ENCODE data around the gene SSB. TPM values are rescaled to one million over a fixed set of nuclear protein-coding genes. Genes with fewer than 3 reads are reported as not detected.
"Not testable (repeated sequence)": the region's sequence is repeated elsewhere in the genome, so short reads cannot be mapped to it uniquely, and the experiment has no call there.

SSB gene
- total and polyA plus RNA-seq, 2 of the 4 experiments (the other 2 are of a cell fraction), result 41.2 to 75.5 TPM

DNA sequence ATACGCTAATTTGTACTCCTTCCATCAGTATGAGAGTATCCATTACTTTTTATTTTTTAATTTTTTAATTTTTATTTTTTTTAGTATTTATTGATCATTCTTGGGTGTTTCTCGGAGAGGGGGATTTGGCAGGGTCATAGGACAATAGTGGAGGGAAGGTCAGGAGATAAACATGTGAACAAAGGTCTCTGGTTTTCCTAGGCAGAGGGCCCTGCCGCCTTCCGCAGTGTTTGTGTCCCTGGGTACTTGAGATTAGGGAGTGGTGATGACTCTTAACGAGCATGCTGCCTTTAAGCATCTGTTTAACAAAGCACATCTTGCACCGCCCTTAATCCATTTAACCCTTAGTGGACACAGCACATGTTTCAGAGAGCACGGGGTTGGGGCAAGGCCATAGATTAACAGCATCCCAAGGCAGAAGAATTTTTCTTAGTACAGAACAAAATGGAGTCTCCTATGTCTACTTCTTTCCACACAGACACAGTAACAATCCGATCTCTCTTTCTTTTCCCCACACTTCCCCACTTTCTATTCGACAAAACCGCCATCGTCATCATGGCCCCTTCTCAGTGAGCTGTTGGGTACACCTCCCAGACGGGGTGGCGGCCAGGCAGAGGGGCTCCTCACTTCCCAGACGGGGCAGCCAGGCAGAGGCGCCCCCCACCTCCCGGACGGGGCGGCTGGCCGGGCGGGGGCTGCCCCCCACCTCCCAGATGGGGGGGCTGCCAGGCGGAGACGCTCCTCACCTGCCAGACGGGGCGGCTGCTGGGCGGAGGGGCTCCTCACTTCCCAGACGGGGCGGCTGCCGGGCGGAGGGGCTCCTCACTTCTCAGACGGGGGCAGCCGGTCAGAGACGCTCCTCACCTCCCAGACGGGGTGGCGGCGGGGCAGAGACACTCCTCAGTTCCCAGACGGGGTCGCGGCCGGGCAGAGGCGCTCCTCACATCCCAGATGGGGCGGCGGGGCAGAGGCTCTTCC lies 56.9 kb downstream of the SSB start:
- H3K14ac ChIP-seq (replicated peaks; ENCODE audit: low read depth, low read length); H2AFZ ChIP-seq (replicated peaks; ENCODE audit: low read length, poor library complexity); H3K9ac ChIP-seq (ENCODE audit: low read depth, low read length); H4K8ac ChIP-seq (ENCODE audit: low read depth in 2 of 2, low read length in 2 of 2); H3K27me3 ChIP-seq (ENCODE audit: control insufficient read depth, insufficient read depth, low read length); H2BK15ac ChIP-seq (ENCODE audit: low read depth, low read length); BruUV-seq (replicated peaks); intact Hi-C loops (cut with micrococcal nuclease); H3K36me3 ChIP-seq (ENCODE audit: control insufficient read depth, insufficient read depth, low read length); CTCF ChIA-PET; H2BK20ac ChIP-seq (ENCODE audit: low read depth, low read length); H4K5ac ChIP-seq (ENCODE audit: low read depth, low read length); H4K20me1 ChIP-seq (ENCODE audit: insufficient read depth, low read length); H3K23ac ChIP-seq (ENCODE audit: low read depth, low read length); ATAC-seq (ENCODE audit: low read depth); in situ Hi-C loops (cut with MboI; ENCODE audit: low sequenced_read_pairs); H2BK5ac ChIP-seq (ENCODE audit: low read depth, low read length, poor library complexity, severe bottlenecking); dilution Hi-C loops (cut with HindIII; ENCODE audit: low sequenced_read_pairs, unreplicated experiment); DNase-seq; H3K56ac ChIP-seq (ENCODE audit: extremely low read depth, insufficient read depth, low read length); H3K27ac ChIP-seq (ENCODE audit: insufficient read depth, low read length); H3K4me1 ChIP-seq (ENCODE audit: control insufficient read depth, insufficient read depth, low read length); H3K9me1 ChIP-seq (ENCODE audit: insufficient read depth, low read length); H2AK5ac ChIP-seq (ENCODE audit: low read depth, low read length); H3K18ac ChIP-seq (ENCODE audit: low read depth, low read length); H3K4ac ChIP-seq (ENCODE audit: low read depth, low read length); POLR2A ChIA-PET (ENCODE audit: unreplicated experiment); H3K4me2 ChIP-seq (ENCODE audit: low read depth, low read length); H2AK9ac ChIP-seq (replicated peaks; ENCODE audit: low read depth, low read length, poor library complexity); H2BK120ac ChIP-seq (ENCODE audit: low read depth, low read length); H3K4me3 ChIP-seq (ENCODE audit: insufficient read depth, low read depth, low read length); H3K9me3 ChIP-seq (ENCODE audit: control insufficient read depth, insufficient read depth, low read length); H4K91ac ChIP-seq (ENCODE audit: insufficient read depth, low read depth, low read length): not testable (repeated sequence)
- 100% methylated on average over 6 of the region's 42 CpGs; no CpG with 5 or more reads in 1 of the 2 experiments for WGBS, 2 experiments (ENCODE audit: extremely low coverage in 2 of 2, insufficient read length in 1 of 2)
- peaks cover 15 to 35% of the 10 kb centered on the region in 2 experiments; a peak in 3 of 4 replicates for H3K79me1 ChIP-seq (ENCODE audit: low read depth in 1 of 2, low read length in 2 of 2)

Data from IMR-90 (cell line).